ENCODE data around the gene RAI1.
"Not testable (repeated sequence)": the region's sequence is repeated elsewhere in the genome, so short reads cannot be mapped to it uniquely, and the experiment has no call there.

Gene RAI1

GRCh38 chr17:17690233-17690632 lies 9.0 kb downstream of the RAI1 start:
- not testable (repeated sequence) for ATAC-seq

GRCh38 chr17:17691468-17692263 lies 10.4 kb downstream of the RAI1 start:
- TF ChIP-seq ZNF8 (CRISPR knock-in tag; IDR thresholded peaks at IDR 0.05) = no peak
- no peak for TF ChIP-seq TCF4 (CRISPR knock-in tag; IDR thresholded peaks at IDR 0.05; ENCODE audit: borderline replicate concordance)
- TF ChIP-seq CSRNP3 (CRISPR knock-in tag; IDR thresholded peaks at IDR 0.05) = no peak
- no peak for TF ChIP-seq CSDC2 (CRISPR knock-in tag; IDR thresholded peaks at IDR 0.05)
- TF ChIP-seq PPARA (CRISPR knock-in tag; IDR thresholded peaks at IDR 0.05; ENCODE audit: borderline replicate concordance) = no peak
- ATAC-seq = no peak

GRCh38 chr17:17692353-17693252 lies 11.3 kb downstream of the RAI1 start:
- peak; percentile 6; the same call in 2 of the 3 replicates for ATAC-seq
- TF ChIP-seq ZC3H10 (CRISPR knock-in tag; IDR thresholded peaks at IDR 0.05) (no peak), TCF4 (CRISPR knock-in tag; IDR thresholded peaks at IDR 0.05; ENCODE audit: borderline replicate concordance) (no peak), ZNF565 (CRISPR knock-in tag; conservative IDR thresholded peaks at IDR 0.05; ENCODE audit: low read depth) (no peak), ESRRG (CRISPR knock-in tag; IDR thresholded peaks at IDR 0.05) (no peak), ZNF8 (CRISPR knock-in tag; IDR thresholded peaks at IDR 0.05) (no peak), CSRNP3 (CRISPR knock-in tag; IDR thresholded peaks at IDR 0.05) (no peak), ISL1 (CRISPR knock-in tag; IDR thresholded peaks at IDR 0.05) (no peak), ZFP3 (CRISPR knock-in tag; IDR thresholded peaks at IDR 0.05) (no peak), RARB (CRISPR knock-in tag; IDR thresholded peaks at IDR 0.05) (no peak), CSDC2 (CRISPR knock-in tag; IDR thresholded peaks at IDR 0.05) (no peak), ZFP30 (CRISPR knock-in tag; IDR thresholded peaks at IDR 0.05) (no peak), SNAI2 (CRISPR knock-in tag; IDR thresholded peaks at IDR 0.05) (no peak), GLIS3 (CRISPR knock-in tag; IDR thresholded peaks at IDR 0.05) (no peak)
- TF ChIP-seq, protein P1, sequence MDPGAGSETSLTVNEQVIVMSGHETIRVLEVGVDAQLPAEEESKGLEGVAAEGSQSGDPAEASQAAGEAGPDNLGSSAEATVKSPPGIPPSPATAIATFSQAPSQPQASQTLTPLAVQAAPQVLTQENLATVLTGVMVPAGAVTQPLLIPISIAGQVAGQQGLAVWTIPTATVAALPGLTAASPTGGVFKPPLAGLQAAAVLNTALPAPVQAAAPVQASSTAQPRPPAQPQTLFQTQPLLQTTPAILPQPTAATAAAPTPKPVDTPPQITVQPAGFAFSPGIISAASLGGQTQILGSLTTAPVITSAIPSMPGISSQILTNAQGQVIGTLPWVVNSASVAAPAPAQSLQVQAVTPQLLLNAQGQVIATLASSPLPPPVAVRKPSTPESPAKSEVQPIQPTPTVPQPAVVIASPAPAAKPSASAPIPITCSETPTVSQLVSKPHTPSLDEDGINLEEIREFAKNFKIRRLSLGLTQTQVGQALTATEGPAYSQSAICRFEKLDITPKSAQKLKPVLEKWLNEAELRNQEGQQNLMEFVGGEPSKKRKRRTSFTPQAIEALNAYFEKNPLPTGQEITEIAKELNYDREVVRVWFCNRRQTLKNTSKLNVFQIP (CRISPR knock-in tag; IDR thresholded peaks at IDR 0.05; ENCODE audit: borderline replicate concordance, low read depth) = no peak
- TF ChIP-seq, protein P2, sequence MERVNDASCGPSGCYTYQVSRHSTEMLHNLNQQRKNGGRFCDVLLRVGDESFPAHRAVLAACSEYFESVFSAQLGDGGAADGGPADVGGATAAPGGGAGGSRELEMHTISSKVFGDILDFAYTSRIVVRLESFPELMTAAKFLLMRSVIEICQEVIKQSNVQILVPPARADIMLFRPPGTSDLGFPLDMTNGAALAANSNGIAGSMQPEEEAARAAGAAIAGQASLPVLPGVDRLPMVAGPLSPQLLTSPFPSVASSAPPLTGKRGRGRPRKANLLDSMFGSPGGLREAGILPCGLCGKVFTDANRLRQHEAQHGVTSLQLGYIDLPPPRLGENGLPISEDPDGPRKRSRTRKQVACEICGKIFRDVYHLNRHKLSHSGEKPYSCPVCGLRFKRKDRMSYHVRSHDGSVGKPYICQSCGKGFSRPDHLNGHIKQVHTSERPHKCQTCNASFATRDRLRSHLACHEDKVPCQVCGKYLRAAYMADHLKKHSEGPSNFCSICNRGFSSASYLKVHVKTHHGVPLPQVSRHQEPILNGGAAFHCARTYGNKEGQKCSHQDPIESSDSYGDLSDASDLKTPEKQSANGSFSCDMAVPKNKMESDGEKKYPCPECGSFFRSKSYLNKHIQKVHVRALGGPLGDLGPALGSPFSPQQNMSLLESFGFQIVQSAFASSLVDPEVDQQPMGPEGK (CRISPR knock-in tag; IDR thresholded peaks at IDR 0.05; ENCODE audit: borderline replicate concordance) = no peak
- TF ChIP-seq, protein P3, sequence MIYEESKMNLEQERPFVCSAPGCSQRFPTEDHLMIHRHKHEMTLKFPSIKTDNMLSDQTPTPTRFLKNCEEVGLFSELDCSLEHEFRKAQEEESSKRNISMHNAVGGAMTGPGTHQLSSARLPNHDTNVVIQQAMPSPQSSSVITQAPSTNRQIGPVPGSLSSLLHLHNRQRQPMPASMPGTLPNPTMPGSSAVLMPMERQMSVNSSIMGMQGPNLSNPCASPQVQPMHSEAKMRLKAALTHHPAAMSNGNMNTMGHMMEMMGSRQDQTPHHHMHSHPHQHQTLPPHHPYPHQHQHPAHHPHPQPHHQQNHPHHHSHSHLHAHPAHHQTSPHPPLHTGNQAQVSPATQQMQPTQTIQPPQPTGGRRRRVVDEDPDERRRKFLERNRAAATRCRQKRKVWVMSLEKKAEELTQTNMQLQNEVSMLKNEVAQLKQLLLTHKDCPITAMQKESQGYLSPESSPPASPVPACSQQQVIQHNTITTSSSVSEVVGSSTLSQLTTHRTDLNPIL (CRISPR knock-in tag; IDR thresholded peaks at IDR 0.05; ENCODE audit: low read depth) = no peak

All from SK-N-SH treated with all-trans-retinoic acid at 6 μM for 48 hours (cell line).